Hepatocyte (in vitro differentiated cells): ENCODE measurements around the gene GRB10. TPM values are rescaled to one million over a fixed set of nuclear protein-coding genes. Genes with fewer than 3 reads are reported as not detected.
"Not testable (repeated sequence)": the region's sequence is repeated elsewhere in the genome, so short reads cannot be mapped to it uniquely, and the experiment has no call there.

Experiments
- DNase-seq: peaks from one replicate; pipeline ENCODE4 v3.0.0-alpha.2; 2016; ENCODE audit warnings: low spot score
- H2AFZ ChIP-seq: fragments of 200-600 bp; sonication (generic); 2 replicates; pipeline ENCODE4 v1.6.0; 2016; ENCODE audit warnings: antibody characterized with exemption, mild to moderate bottlenecking
- H3K27ac ChIP-seq: fragments of 200-600 bp; sonication (generic); 2 replicates; pipeline ENCODE4 v1.5.1; 2016; ENCODE audit warnings: mild to moderate bottlenecking
- H3K27me3 ChIP-seq: fragments of 200-600 bp; sonication (generic); 2 replicates; pipeline ENCODE4 v1.6.1; 2016
- H3K36me3 ChIP-seq: fragments of 200-600 bp; sonication (generic); replicated peaks from 2 replicates; pipeline ENCODE4 v1.5.1; 2016; ENCODE audit warnings: low read depth; ENCODE audit not compliant: insufficient read depth
- H3K4me1 ChIP-seq: fragments of 200-600 bp; sonication (generic); 2 replicates; pipeline ENCODE4 v1.5.1; 2016; ENCODE audit warnings: mild to moderate bottlenecking, moderate library complexity; ENCODE audit not compliant: insufficient read depth
- H3K4me2 ChIP-seq: fragments of 200-600 bp; sonication (generic); 2 replicates; pipeline ENCODE4 v1.6.0; 2016
- H3K4me3 ChIP-seq: fragments of 200-600 bp; sonication (generic); 2 replicates; pipeline ENCODE4 v1.5.1; 2016; ENCODE audit warnings: mild to moderate bottlenecking
- H3K79me2 ChIP-seq: fragments of 200-600 bp; sonication (generic); 2 replicates; pipeline ENCODE4 v1.6.0; 2017; ENCODE audit warnings: mild to moderate bottlenecking
- H3K9me2 ChIP-seq: fragments of 200-600 bp; sonication (generic); replicated peaks from 2 replicates; pipeline ENCODE4 v1.6.0; 2017; ENCODE audit warnings: mild to moderate bottlenecking; ENCODE audit not compliant: insufficient read depth
- H3K9me3 ChIP-seq: fragments of 200-600 bp; sonication (generic); 2 replicates; pipeline ENCODE4 v1.5.1; 2016; ENCODE audit warnings: low read depth, mild to moderate bottlenecking
- H4K20me1 ChIP-seq: fragments of 200-600 bp; sonication (generic); 2 replicates; pipeline ENCODE4 v1.6.0; 2016; ENCODE audit warnings: mild to moderate bottlenecking; ENCODE audit not compliant: insufficient read depth, poor library complexity, severe bottlenecking
- CTCF ChIP-seq: fragments of 200-600 bp; sonication (generic); IDR thresholded peaks from 2 replicates; pipeline ENCODE4 v1.5.1; 2016; ENCODE audit warnings: antibody characterized with exemption, mild to moderate bottlenecking; ENCODE audit not compliant: poor library complexity
- EZH2 ChIP-seq: fragments of 200-600 bp; sonication (generic); IDR thresholded peaks from 2 replicates; pipeline ENCODE4 v1.6.1; 2016; ENCODE audit warnings: antibody characterized with exemption, mild to moderate bottlenecking, borderline replicate concordance
- EZH2phosphoT487 ChIP-seq: fragments of 200-600 bp; sonication (generic); IDR thresholded peaks from one replicate; pipeline ENCODE4 v1.6.1; 2018; ENCODE audit warnings: antibody characterized with exemption, mild to moderate bottlenecking, low read depth, moderate library complexity; ENCODE audit not compliant: unreplicated experiment, severe bottlenecking
- WGBS: methylation state at CpG from one replicate; pipeline ENCODE4 v1.1.6; 2016; ENCODE audit warnings: low lambda C conversion rate; ENCODE audit errors: missing lambda C conversion rate; 5-methylcytosine and 5-hydroxymethylcytosine counted together
- polyA plus RNA-seq: library from polyadenylated mRNA; unstranded; fragments of >200 nt; fragmentation: Nextera tagmentation; extraction: Ambion mirVana; gene quantifications from 2 replicates; pipeline ENCODE4 v1.2.1, GENCODE V29; 2016
- total RNA-seq: library from RNA; depleted of rRNA; stranded (reverse); fragments of >200 nt; gene quantifications from 2 replicates; pipeline ENCODE4 v1.2.3, GENCODE V29; 2014

Gene GRB10
- total and polyA plus RNA-seq, 2 experiments from 2014 or later = 47.6 to 65.9 TPM

GRCh38 chr7:50775231-50775630 lies 7.5 kb downstream of the GRB10 start:
- H3K4me2 ChIP-seq = peak overlapping the region; percentile 37
- peaks cover 44% of the 10 kb centered on the region for H3K4me1 ChIP-seq

GRCh38 chr7:50774319-50774718 lies 8.4 kb downstream of the GRB10 start:
- Histone ChIP-seq H3K27ac (no peak overlapping the region), H3K4me2 (no peak overlapping the region), H3K36me3 (no peaks in the 10 kb centered on the region), H3K79me2 (peaks cover 98% of the 10 kb centered on the region), H3K4me1 (peaks cover 41% of the 10 kb centered on the region), H2AFZ (no peak overlapping the region), H4K20me1 (peaks cover 83% of the 10 kb centered on the region), H3K27me3 (no peaks in the 10 kb centered on the region), H3K9me3 (no peaks in the 10 kb centered on the region), H3K4me3 (no peak overlapping the region), H3K9me2 (no peaks in the 10 kb centered on the region)
- DNase-seq = no peak
- TF ChIP-seq EZH2phosphoT487 (no peak), CTCF (no peak)
- WGBS = 97% methylated on average over 1 of the region's 1 CpG

More at GRCh38 chr7:50775231-50775630, 7.5 kb downstream of the GRB10 start:
- Histone ChIP-seq H3K36me3 (no peaks in the 10 kb centered on the region), H4K20me1 (peaks cover 83% of the 10 kb centered on the region), H3K9me2 (no peaks in the 10 kb centered on the region), H3K79me2 (peaks cover 98% of the 10 kb centered on the region), H3K27me3 (no peaks in the 10 kb centered on the region), H3K4me3 (no peak overlapping the region), H2AFZ (no peak overlapping the region), H3K27ac (no peak overlapping the region), H3K9me3 (no peaks in the 10 kb centered on the region)
- no peak for TF ChIP-seq EZH2phosphoT487
- TF ChIP-seq EZH2 = no peak
- no peak for TF ChIP-seq CTCF
- WGBS = 83% methylated on average over 3 of the region's 3 CpGs
- DNase-seq = no peak

- H3K27ac ChIP-seq, H3K4me2 ChIP-seq, H3K4me3 ChIP-seq, DNase-seq, H3K27me3 ChIP-seq, H3K9me2 ChIP-seq, H2AFZ ChIP-seq, H3K9me3 ChIP-seq, H3K36me3 ChIP-seq: not testable (repeated sequence)
- peaks cover 31% of the 10 kb centered on the region for H3K4me1 ChIP-seq
- H3K79me2 ChIP-seq = peaks cover 98% of the 10 kb centered on the region
- WGBS = 81% methylated on average over 3 of the region's 4 CpGs
- H4K20me1 ChIP-seq = peaks cover 81% of the 10 kb centered on the region
These were observed 9.6 kb downstream of the GRB10 start for GRCh38 chr7:50773071-50773470.

GRCh38 chr7:50771120-50772002 lies 11.3 kb downstream of the GRB10 start:
- Histone ChIP-seq H3K36me3 (no peaks in the 10 kb centered on the region), H3K9me3 (no peaks in the 10 kb centered on the region), H4K20me1 (peaks cover 86% of the 10 kb centered on the region), H3K79me2 (peaks cover 98% of the 10 kb centered on the region), H3K4me1 (peaks cover 34% of the 10 kb centered on the region), H3K27me3 (no peaks in the 10 kb centered on the region), H3K9me2 (no peaks in the 10 kb centered on the region), H3K27ac (peak overlapping the region; percentile 22), H3K4me2 (no peak overlapping the region), H3K4me3 (no peak overlapping the region), H2AFZ (no peak overlapping the region)
- DNase-seq = no peak
- TF ChIP-seq CTCF (no peak), EZH2 (no peak), EZH2phosphoT487 (no peak)
- 81% methylated on average over 9 of the region's 9 CpGs for WGBS
